Activated CD4-positive, CD25-positive, alpha-beta regulatory T cell (primary cell): ENCODE measurements around the gene CAMK1G.

Experiments used
- DNase-seq, 4 experiments: peaks; one replicate each; lab custom pipeline; 2025; lab: John Stamatoyannopoulos, UW

The CAMK1G gene

GRCh38 chr1:209600541-209600940 is 17.0 kb downstream of the CAMK1G start:
- no peak for DNase-seq

GRCh38 chr1:209601809-209602657 is 18.5 kb downstream of the CAMK1G start:
- DNase-seq: no peak

GRCh38 chr1:209603877-209604276 is 20.4 kb downstream of the CAMK1G start:
- no peak for DNase-seq

DNA sequence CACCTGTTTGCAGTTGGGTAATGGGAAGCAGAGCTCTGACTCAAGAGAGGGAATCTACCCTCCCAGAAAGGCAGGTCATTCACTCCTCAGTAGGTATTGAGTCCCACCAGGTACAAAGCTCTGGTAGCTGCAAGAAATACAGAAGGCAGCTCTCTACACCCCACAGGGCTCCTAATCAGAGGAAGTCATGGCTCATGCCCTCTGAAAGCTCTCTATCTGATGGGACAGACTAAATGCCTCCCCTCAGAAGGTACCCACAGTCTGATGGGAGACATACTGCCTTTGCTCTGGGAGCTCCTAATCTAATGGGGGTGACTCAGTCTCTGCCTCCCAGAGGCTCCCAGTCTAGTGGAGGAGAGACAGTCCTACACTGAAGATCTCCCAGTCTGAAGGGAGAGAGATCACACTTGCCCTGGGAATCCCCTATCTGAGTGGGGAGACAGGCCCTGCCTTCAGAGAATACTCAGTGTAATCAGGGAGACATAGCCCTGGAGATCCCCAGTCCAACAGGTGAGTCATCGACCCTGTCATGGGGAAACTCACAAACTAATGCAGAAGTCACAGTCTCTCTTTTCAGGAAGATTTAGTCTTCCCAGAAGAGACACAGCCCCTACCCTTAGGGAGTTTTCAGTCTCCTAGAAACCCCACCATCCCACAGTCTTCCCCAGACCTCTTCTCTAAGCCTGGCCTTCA is 23.7 kb downstream of the CAMK1G start:
- DNase-seq: no peak

DNA sequence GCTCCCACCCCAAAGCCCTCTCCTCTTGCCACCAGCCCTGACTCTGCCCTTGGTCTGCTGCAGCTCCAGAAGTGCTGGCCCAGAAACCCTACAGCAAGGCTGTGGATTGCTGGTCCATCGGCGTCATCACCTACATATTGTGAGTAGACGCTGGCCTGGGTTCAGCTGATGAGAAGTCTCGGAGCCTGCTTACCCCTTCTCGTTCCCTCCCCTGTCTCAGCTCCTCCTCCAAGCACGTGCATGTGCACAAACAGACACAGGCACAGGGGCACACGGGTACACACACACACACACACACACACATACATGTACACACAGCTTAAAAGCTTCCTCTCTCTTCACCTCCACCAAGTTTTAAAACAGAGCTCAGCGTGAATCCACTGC is 24.3 kb downstream of the CAMK1G start:
- DNase-seq: no peak

DNA sequence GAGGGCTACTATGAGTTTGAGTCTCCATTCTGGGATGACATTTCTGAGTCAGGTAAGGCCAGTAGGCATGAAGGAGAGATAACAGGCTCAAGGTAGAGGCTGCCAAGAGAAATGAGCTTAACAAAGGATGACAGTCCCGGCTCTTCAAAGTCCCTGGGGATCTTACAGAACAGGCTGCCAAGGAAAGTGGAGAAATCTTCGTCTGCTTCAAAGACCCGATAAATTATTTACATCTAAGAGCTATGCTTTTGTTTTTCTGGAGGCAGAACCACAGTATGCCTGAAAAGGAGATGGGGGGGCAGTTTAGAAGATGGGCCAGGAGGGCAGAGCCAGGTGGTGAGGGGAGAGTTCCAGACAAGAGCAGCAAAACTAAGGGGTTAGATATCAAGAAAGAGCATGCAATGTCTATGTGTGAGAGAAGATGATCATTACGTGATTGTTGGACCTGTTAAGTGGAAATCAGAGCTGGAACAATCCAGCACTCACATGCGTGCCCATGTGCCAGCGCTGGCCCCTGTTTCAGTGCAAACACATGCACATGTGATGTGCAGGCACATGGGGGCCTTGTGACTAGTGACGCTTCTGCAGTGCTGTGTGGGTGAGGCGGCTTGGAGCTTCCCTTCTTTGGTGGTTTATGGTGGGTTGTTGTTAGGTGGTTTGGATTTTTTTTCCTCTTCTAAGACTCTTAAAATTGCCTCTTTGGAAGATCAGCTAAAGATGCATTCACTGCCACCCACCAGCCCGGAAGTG is 25.7 kb downstream of the CAMK1G start:
- no peak for DNase-seq

GRCh38 chr1:209609791-209610630 is 26.5 kb downstream of the CAMK1G start:
- DNase-seq: no peak

DNA sequence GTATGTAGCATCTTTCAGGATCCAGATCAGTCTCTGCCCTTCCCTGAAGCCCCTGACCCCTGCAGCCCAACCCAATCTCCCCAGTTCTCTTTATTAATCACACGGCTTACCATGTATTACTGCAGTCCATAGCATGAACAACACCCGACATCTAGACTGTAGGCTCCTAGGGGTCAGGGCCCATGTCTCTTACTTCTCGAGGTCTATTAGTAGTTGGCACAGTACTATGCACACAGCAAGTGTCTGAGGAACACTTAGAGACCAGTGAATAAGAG is 27.1 kb downstream of the CAMK1G start:
- DNase-seq: no peak

DNA sequence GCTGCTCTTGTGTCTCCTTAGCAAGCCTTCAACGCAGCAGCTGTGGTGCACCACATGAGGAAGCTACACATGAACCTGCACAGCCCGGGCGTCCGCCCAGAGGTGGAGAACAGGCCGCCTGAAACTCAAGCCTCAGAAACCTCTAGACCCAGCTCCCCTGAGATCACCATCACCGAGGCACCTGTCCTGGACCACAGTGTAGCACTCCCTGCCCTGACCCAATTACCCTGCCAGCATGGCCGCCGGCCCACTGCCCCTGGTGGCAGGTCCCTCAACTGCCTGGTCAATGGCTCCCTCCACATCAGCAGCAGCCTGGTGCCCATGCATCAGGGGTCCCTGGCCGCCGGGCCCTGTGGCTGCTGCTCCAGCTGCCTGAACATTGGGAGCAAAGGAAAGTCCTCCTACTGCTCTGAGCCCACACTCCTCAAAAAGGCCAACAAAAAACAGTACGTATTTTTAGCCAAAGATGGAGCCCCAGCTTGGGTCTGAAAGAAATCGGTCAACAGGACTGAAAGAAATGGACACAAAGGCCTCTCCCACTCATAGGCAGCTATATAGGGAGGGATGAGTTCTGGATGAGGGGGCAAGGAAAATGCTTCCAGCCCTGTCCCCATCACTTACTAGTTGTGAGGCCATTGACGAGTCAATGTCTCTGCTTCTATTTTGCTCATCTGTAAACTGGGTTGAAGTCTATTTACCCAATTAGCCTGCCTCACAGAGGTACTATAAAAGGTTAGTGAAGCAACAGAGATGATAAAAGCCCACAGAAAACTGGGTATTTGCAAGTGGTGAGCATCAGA is 28.5 kb downstream of the CAMK1G start:
- DNase-seq: no peak

DNA sequence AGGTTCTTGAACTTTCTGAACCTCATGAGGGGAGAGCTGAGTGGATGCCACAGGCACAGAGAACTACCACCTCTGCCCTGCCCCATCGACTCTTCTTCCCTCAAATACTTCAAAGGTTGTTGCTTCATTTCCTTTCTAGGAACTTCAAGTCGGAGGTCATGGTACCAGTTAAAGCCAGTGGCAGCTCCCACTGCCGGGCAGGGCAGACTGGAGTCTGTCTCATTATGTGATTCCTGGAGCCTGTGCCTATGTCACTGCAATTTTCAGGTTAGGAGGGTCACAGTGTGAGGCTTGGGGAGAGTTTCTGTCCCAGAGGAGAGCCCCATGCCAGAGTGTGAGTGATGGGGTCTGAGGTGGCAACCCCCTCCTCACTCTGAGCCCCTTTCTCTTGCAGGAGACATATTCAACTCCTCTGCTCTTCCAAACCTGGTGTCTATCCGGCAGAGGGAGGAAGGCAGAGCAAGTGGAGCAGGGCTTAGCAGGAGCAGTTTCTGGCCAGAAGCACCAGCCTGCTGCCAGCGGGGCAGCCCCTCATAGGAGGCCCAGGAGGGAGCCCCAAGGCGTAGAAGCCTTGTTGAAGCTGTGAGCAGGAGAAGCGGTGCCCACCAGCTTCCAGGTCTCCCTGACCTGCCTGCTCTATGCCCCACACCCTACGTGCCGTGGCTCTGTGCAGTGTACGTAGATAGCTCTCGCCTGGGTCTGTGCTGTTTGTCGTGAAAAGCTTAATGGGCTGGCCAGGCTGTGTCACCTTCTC is 29.3 kb downstream of the CAMK1G start:
- no peak for DNase-seq

GRCh38 chr1:209613400-209614150 is 30.1 kb downstream of the CAMK1G start:
- no peak for DNase-seq

DNA sequence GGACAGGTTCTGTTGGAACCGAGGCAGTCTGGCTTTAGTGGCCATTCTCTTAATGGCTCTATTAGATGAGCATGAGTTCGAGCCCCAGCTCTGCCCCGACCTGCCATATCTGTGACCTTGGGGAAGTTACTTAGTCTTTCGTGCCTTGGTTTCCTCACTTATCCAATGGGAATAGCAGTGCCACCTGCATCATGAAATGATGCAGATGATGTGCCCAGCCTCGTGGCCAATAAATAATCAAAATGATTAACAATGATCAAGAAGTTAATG is 30.6 kb downstream of the CAMK1G start:
- DNase-seq: no peak

- no peak for DNase-seq
Observed at GRCh38 chr1:209614906-209615305, 31.4 kb downstream of the CAMK1G start.

DNA sequence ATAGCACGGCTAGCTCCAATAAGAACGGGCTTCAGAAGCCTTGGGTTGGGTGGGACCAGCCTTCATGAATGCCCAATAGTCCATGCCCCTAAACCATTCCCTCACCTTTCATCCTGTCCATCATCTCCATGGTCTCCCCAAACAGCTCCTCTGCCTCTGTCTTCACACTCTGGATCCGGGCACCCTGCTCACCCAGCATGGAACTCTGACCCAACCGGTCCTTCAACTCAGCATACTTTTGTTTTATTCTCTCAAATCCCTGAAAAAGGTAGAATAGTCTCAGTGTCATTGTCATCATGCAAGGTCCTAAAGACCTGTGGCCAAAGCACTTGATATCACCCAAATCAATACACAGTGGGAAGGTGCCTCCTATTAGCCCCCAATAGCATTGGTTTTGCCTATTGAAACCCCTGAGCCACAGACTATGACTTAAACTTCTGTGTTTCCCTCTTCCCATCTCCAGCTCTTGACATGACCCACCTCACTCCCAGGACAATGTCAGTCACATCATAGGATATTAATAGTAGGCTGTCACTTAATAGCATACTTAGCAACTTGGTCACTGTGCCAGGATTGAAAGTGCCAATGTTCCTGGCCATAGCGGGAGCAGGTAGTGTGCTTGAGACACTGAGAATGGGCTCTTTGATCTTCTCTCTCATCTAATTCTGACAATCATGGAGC is 33.0 kb downstream of the CAMK1G start:
- DNase-seq: no peak

- no peak for DNase-seq
Observed at GRCh38 chr1:209617047-209617673, 33.6 kb downstream of the CAMK1G start.

- no peak for DNase-seq
Observed at GRCh38 chr1:209617755-209618154, 34.2 kb downstream of the CAMK1G start.

DNA sequence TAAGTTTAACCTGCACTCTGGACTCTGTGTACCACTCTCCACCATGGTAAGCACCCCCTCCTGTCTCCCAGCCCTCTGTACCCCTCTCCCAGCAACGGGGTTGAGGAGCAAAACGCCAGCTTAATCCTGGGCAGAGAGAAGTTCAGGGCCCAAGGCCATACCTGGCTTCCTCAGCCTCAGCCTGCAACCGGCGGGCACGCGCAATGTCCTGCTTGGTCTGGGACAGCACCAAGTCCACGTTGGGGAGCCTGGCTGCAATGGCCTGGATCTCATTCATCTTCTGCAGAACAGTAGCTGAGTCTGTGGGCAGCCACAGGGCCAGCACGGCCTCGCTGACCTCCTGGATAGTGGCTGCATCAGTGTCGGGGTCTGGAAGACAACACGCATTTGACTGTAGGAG is 34.8 kb downstream of the CAMK1G start:
- DNase-seq: no peak

DNA sequence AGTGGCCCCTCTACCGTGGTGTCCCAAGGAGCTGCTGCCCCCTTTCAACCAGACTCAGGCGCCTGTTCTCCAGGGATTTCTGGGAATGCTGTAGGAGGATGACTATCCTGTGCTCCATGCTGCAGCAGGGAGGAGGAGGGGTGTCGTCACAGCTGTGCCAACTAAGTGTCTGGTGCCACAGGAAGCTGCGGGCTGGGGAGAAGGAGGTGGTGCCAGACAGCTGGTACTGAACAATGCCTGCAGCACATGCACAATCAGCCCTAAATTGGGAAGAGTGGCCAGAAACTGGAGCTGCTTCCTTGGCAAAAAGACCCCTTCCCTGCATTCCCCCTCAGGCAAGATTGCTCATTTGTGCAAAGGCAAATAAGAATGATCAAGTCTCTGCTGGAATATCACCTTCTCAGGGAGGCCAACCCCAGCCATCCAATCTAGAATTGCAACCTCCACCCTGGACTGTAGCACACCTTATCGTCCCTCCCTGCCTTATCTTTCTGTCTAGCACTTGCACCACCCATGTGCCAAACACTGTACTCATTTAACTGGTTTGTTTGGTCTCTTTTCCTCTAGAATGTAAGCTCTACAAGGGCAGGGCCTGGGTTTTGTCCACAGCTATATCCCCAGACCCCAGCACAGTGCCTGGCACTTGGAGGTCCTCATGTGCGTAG is 35.4 kb downstream of the CAMK1G start:
- DNase-seq: no peak
